T-helper 1 cell treated with Interleukin-12 subunit alpha and Interleukin-12 subunit beta and Interleukin-4 antibody, amounts not matched to agents 30 ng/mL and 1 ng/mL, for 36 hours (primary cell): ENCODE results near the gene RIOX2. TPM values are rescaled to one million over a fixed set of nuclear protein-coding genes. Genes with fewer than 3 reads are reported as not detected.

Source experiments
- intact Hi-C: fragments of 100-400 bp; cut with micrococcal nuclease; formaldehyde crosslinking; loops from one replicate; pipeline ENCODE4 v1.15.1; 2024
- total RNA-seq: library from RNA; stranded (reverse); gene quantifications from 2 replicates; pipeline ENCODE4 v1.2.3, GENCODE V29; 2022

The RIOX2 gene
- total RNA-seq, 1 donor from 2014 or later = 136 TPM

GRCh38 chr3:97957617-97958311, 14.5 kb downstream of the RIOX2 start:
- intact Hi-C loops = no loop called here

DNA sequence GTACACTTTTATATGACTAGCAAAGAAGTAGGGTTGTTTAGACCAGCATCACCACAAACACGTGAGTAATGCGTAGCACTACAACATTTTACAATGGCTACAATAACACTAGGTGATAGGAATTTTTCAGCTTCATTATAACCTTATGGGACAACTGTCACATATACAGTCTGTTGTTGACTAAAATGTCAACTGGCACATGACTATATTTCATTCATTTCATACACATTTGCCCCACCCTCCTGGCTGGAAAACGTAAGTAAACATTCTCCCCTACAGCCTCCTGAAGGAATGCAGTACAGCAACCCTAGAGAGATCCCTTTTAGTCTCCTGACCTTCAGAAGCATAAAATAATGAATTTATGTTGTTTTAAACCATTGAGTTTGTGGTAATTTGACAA, 16.2 kb downstream of the RIOX2 start:
- intact Hi-C loops = no loop called here

- intact Hi-C loops = no loop called here
These were observed 17.9 kb downstream of the RIOX2 start for GRCh38 chr3:97954228-97954827.

DNA sequence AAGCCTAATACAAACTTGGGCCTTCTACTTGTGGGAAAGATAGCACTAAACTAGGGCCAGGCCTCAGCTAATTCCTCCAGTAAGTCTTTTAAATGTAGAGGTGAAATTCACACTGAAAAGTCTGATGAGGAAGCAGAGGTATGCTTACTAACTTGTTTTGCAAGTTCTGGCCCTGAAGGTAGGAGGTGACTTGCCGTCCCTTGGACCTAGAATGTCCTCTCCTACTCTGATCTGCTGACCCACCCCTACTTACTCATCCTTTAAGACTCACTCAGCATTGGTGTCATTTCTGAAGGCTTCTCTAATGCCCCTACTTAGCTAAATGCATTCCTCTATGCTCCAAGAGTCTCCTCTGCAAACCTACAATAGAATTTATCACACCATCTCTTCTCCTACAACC, 19.4 kb downstream of the RIOX2 start:
- intact Hi-C loops = no loop called here

DNA sequence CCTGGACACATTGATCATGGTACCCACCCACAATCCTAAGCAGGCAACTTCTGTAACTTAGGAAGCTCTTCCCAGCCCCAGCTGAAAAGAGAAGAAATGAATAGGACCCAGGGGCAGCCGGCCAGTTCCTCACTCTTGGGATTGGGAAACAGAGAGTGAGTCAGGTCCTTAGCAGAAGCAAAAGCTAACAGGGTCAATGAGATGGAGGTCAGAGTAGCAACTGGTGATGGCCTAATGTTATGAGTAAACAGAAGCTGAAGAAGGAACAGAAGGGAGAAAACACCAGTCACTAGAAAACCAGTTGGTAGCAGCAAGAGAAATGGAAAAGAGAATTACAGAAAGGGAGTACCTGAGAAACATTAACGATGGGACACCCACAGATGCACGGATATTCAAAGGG, 20.0 kb downstream of the RIOX2 start:
- intact Hi-C loops = no loop called here

DNA sequence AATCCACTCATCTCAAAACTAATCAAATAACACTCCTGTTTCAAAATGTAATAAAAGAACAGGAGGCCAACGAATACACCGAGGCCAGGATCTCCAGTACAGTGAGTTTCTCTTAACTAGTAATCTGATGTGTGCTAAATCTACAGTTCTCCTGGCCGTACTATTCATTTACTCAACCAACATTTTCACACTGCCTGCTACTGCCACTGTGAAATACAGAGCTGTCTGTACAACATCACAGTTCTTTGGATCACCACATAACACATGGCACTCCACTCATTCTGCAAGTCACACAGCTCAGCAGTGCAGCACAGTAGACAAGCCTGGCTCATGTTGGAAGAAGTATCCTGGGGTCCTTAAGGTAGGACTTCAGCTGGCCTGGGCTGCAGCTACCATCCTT, 21.9 kb downstream of the RIOX2 start:
- intact Hi-C loops = no loop called here

DNA sequence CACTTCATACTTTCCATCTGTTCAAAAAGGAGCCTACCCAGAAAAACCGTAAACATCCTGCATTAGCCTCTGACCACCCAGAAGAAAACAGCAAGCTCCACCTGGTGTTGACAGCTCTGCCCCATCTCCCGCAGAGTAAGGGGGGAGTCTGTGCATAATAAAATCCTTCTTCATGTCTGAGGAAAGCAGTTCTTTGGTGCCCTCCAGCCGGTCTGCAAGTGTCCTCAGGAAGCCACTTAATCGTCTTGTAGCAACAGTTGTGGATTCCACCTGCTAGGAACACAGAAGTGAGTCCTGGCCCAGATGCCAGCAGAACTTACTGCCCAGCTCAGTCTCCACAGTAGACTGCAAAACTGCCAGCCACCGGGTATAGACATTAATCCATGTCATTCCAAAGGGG, 22.5 kb downstream of the RIOX2 start:
- intact Hi-C loops = no loop called here

DNA sequence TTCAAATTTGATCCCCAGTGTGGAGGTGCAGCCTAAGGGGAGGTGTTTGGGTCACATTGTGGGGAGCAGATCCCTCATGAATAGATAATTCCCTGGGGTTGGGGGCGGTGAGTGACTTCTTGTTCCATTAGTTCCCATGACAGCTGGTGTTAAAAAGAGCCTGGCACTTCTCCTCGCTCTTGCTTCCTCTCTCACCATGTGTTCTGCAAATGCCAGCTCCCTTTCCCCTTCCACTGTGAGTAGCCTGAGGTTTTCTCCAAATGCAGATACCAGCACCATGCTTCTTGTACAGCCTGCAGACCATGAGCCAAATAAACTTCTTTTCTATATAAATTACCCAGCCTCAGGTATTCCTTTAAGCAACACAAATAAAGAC, 23.1 kb downstream of the RIOX2 start:
- intact Hi-C loops = no loop called here

- intact Hi-C loops = no loop called here
These were observed 23.7 kb downstream of the RIOX2 start for GRCh38 chr3:97948351-97949109.

DNA sequence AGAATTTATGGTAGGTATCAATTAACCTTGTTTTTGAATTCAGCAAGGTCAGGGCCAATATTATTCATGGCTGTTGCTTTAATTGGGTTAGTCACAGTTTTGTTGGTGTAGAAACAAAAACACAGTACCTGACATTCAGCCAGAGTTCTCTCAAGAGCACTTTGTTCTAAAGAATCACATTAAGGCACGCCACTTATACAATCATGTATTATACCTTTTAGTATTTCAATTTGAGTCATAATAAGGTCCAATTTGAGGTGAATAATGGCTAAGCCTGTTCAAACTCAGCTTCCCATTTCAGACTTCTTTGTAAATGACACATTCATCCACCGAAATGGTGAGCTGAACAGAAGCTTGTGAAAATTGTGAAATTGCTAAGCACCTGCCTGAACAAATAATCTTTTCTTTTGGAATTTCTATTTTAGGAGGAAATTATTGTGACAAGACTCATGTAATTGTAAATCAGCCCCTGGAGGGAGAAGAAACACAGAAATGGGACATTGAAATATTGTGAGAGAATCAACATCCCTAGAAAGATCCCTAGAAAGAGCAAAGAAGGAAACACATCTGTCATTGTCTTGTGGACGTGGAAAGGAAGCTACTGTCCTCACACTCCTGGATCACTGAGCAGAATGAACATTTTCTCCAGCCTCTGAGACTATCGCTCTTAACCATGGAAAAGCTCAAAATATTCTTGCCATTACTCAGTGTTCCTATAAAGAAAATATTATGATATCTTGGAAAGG, 29.3 kb downstream of the RIOX2 start:
- intact Hi-C loops = no loop called here

DNA sequence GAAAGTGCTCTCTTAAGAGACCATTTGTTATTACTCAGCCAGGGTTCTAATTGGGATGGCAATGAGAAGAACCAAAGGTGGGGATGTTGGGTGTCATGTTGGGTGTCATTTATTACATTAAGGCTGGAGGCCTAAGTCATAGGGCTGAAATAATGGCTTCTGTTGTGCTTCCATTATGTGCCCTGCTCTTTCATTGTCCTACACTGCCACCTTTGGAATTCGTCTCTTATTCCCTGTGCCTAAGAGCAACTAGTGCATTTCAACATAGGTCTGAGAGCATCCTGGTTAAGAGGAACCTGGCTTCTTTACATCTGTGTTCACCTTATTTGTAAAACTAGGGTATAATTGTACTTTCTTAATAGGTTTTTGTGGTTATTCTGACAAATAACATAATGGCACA, 32.2 kb downstream of the RIOX2 start:
- intact Hi-C loops = loop anchor here (1.0 to 2.0 kb wide), 2 partner anchors 83 to 147 kb away; no protein-coding TSS in a partner anchor

DNA sequence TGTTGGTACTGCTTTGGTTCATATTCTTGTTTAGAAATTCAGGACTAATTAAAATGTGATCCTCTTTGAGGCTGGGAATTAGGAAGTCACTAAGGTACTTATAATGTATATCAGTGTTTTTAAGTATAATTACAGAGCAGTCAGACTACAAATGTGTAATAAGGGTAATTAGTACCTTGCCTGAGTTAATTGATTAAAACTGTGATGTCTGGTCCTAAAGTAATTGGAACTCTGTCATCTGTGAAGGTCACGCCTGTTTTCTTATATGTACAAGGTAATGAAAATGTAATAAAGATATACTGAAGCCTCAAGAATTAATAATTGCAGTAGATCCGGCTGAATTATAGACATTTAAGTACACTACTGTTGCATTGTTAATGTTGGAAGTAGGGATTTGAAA, 32.8 kb downstream of the RIOX2 start:
- intact Hi-C loops = no loop called here

DNA sequence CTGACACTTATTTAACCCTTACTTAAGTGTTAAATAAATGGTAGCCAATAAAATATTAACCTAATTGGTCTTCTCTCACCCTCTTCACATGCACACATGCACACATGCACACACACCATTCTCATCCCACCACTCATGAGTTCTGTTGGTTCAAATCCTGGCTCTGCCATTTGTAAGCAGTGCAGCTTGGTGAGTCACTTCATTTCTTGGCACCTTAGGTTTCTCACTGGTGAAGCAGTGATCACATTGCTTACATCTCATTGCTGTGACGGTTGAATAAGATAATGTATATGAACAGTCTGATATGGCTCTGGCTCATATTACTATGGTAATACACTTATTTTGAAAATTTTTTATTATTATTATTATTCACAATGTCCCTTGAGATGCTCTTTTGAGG, 33.8 kb downstream of the RIOX2 start:
- intact Hi-C loops = no loop called here

- intact Hi-C loops = no loop called here
These were observed 35.0 kb downstream of the RIOX2 start for GRCh38 chr3:97937205-97937604.

GRCh38 chr3:97935842-97936241, 36.4 kb downstream of the RIOX2 start:
- intact Hi-C loops = no loop called here

DNA sequence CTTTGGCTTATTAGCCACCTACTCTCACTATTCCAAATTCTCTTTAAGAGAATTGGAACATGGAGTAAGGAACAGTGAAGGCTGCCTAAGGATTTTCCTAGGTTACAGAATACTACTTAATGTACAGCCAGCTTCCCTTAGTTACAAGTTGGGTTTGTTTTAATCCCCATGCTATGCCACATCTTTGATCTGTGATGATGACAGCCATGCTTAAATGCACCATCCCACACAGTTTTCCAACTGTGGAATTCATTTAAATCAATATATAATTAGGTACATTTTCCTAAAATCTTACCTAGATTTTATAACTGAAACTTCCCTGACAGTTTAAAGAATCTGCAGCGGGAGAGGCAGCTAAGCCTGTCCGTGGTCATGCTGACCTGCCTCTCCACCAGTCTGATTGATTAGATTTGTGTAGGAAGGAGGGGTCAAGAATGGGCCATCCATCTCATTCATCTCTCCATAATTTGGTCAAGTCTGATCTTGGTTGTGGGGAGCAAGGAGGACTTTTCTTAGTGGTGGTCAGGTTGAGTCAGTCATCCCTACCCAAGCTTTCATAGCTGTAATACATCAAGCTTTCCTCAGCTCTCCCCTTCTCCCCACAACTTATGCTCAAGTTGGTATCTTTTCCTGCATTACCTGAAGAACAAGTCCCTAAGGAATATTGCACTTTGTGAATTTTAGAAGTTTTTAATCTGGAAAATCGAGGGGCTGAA, 37.1 kb downstream of the RIOX2 start:
- intact Hi-C loops = no loop called here

GRCh38 chr3:97932387-97932801, 39.8 kb downstream of the RIOX2 start:
- intact Hi-C loops = no loop called here

DNA sequence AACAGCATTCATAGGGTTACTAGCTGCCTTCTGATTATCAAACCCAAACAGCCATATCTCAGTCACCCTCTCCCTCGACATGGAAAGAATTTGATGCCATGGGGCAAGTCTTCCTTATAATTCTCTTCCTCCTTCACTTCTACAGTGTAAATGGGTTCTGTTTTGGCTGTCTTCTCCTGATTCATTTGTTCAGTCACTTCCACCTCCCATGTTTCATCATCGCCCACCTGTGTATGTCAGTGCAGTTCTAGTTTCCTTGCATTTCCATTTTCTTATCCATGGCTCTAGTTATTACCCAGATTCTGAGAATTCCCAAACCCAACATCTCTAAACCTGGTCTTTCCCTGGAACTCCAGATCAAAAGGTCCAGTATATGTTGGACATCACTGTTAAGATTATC, 41.0 kb downstream of the RIOX2 start:
- intact Hi-C loops = no loop called here

DNA sequence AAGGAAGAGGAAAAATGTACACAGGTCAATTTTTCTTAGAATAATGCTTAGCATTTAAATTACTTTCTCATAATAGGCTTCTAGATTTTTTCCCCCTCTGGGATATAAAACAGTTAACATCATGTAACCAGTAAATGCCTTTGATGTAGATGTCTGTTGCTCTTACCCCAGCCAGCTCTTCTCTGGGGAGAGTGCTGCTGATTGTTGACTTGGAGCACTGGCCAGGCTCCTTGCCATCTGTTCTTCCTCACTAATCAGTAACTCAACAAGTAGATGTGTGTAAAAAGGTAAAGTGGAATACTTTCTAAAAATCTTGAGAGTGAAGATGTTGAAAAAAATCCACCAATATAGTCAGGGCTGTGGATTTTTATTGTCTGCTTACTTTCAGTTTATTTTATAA, 42.2 kb downstream of the RIOX2 start:
- intact Hi-C loops = no loop called here

DNA sequence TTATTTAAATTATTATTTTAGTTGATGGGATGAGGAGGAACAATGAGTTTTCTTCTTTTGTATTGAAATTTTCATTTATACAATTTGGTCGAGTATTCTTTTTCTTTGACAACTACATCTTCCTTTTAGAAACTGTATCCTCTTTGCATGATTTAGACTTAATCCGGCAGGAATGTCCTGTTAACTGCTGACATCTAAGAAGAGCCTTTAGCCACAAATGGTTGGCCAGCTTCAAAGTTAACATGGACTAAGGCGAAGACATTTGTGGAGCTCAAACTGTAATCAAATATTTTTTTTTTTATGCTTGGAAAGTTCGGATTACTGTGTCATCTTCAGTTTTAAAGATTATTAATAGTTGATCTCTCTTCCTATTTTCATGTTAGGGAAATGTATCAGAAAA, 43.2 kb downstream of the RIOX2 start:
- intact Hi-C loops = no loop called here

DNA sequence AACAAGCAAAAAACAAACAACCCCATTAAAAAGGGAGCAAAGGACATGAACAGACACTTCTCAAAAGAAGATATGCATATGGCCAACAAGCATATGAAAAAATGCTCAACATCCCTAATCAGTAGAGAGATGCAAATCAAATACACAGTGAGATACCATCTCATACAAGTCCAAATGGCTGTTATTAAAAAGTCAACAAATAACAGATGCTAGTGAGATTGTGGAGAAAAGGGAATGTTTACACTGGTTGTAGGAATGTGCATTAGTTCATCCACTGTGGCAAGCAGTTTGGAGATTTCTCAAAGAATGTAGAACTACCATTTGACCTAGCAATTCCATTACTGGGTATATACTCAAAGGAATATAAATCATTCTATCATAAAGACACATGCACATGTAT, 44.5 kb downstream of the RIOX2 start:
- intact Hi-C loops = no loop called here
